BJ (cell line): ENCODE results near the gene DUS1L. TPM values are rescaled to one million over a fixed set of nuclear protein-coding genes. Genes with fewer than 3 reads are reported as not detected.

Experiments used
- CTCF ChIA-PET: fragments of 350-600 bp; formaldehyde crosslinking; extraction: SDS; loops from one replicate; lab custom pipeline; 2021; ENCODE audit warnings: antibody characterized with exemption, inconsistent platforms; lab: Yijun Ruan, JAX
- POLR2A ChIA-PET: fragments of 300-600 bp; sonication (Branson Sonifier 250); formaldehyde crosslinking; extraction: SDS; loops from one replicate; lab custom pipeline; 2021; ENCODE audit warnings: antibody characterized with exemption; lab: Charles Lee
- DNase-seq: peaks from one replicate; pipeline ENCODE4 v3.0.0-alpha.2; 2011; ENCODE audit warnings: low read depth
- H3K27me3 ChIP-seq: 2 replicates; pipeline ENCODE4 v1.6.0; 2011; ENCODE audit warnings: low read length; ENCODE audit not compliant: control insufficient read depth, insufficient read depth
- H3K36me3 ChIP-seq: 2 replicates; pipeline ENCODE4 v1.5.1; 2011; ENCODE audit warnings: low read length; ENCODE audit not compliant: control insufficient read depth, insufficient read depth
- H3K4me3 ChIP-seq: 2 replicates; pipeline ENCODE4 v1.5.1; 2011; ENCODE audit warnings: low read depth, mild to moderate bottlenecking, control low read depth, low read length
- CTCF ChIP-seq: IDR thresholded peaks from 2 replicates; pipeline ENCODE4 v1.5.1; 2011; ENCODE audit warnings: low read depth, mild to moderate bottlenecking, control low read depth, inconsistent platforms, low read length, moderate library complexity; ENCODE audit not compliant: insufficient read depth
- polyA plus RNA-seq: library from polyadenylated mRNA; depleted of rRNA; stranded (reverse); fragments of >200 nt; gene quantifications from 2 replicates; pipeline ENCODE4 v1.2.3, GENCODE V29; 2011

The DUS1L gene
- polyA plus RNA-seq, 1 experiment = 47.6 TPM

GRCh38 chr17:82060001-82060380 lies 5.6 kb downstream of the DUS1L start:
- no peak for TF ChIP-seq CTCF

GRCh38 chr17:82059272-82060000 lies 6.2 kb downstream of the DUS1L start:
- POLR2A ChIA-PET = no interaction called here
- Histone ChIP-seq H3K4me3 (no peak overlapping the region), H3K27me3 (no peaks in the 10 kb centered on the region), H3K36me3 (peaks cover 64% of the 10 kb centered on the region)
- no peak for DNase-seq
- no peak for TF ChIP-seq CTCF
- CTCF ChIA-PET = interaction anchor here (2.5 kb wide), 1 partner anchor 29 kb away, joined by 7 read pairs; no protein-coding TSS in a partner anchor

More at GRCh38 chr17:82060001-82060380, 5.6 kb downstream of the DUS1L start:
- Histone ChIP-seq H3K27me3 (no peaks in the 10 kb centered on the region), H3K4me3 (no peak overlapping the region), H3K36me3 (peaks cover 61% of the 10 kb centered on the region)
- CTCF ChIA-PET = interaction anchor here (2.5 kb wide), 1 partner anchor 30 kb away, joined by 7 read pairs; no protein-coding TSS in a partner anchor
- no peak for DNase-seq
- POLR2A ChIA-PET = no interaction called here

GRCh38 chr17:82058855-82059249 lies 6.8 kb downstream of the DUS1L start:
- no peak for DNase-seq
- peaks cover 68% of the 10 kb centered on the region for H3K36me3 ChIP-seq
- POLR2A ChIA-PET = no interaction called here

GRCh38 chr17:82058230-82058854 lies 7.3 kb downstream of the DUS1L start:
- CTCF ChIA-PET = interaction anchor here (1.4 to 2.5 kb wide), 2 partner anchors 28 to 98 kb away, joined by 5 to 7 read pairs; no protein-coding TSS in a partner anchor
- Histone ChIP-seq H3K36me3 (peaks cover 69% of the 10 kb centered on the region), H3K4me3 (no peak overlapping the region), H3K27me3 (no peaks in the 10 kb centered on the region)
- DNase-seq = no peak
- POLR2A ChIA-PET = no interaction called here
- no peak for TF ChIP-seq CTCF

More at GRCh38 chr17:82058855-82059249, 6.8 kb downstream of the DUS1L start:
- no peaks in the 10 kb centered on the region for H3K27me3 ChIP-seq
- CTCF ChIA-PET = interaction anchor here (2.5 kb wide), 1 partner anchor 29 kb away, joined by 7 read pairs; no protein-coding TSS in a partner anchor
- no peak overlapping the region for H3K4me3 ChIP-seq
- no peak for TF ChIP-seq CTCF
